H1 (cell line): ENCODE measurements around the gene APBA2. TPM values are rescaled to one million over a fixed set of nuclear protein-coding genes. Genes with fewer than 3 reads are reported as not detected.

Experiments used
- CTCF ChIA-PET: fragments of 300-600 bp; sonication (Branson Sonifier 250); formaldehyde crosslinking; loops from one replicate; lab custom pipeline; 2021; ENCODE audit not compliant: partially characterized antibody; lab: Charles Lee
- POLR2A ChIA-PET: fragments of 300-600 bp; sonication (Branson Sonifier 250); formaldehyde crosslinking; loops from one replicate; lab custom pipeline; 2021; ENCODE audit warnings: inconsistent platforms; ENCODE audit not compliant: partially characterized antibody; lab: Charles Lee
- DNase-seq, 2 experiments: peaks; one replicate each; pipeline versions ENCODE4 v3.0.0 to v3.0.0-alpha.2; 2010 to 2022; ENCODE audit warnings: low spot score in 2 of 2, low read depth in 1 of 2, mixed read lengths in 1 of 2
- FAIRE-seq: peaks from 2 replicates; lab custom pipeline; 2011; peaks lifted over from hg19 to GRCh38; lab: Jason Lieb, UNC
- H2AFZ ChIP-seq: 2 replicates; pipeline ENCODE4 v1.8.1; 2012; ENCODE audit warnings: low read length, inconsistent platforms
- H2AK5ac ChIP-seq: 2 replicates; pipeline ENCODE4 v1.6.1; 2013; ENCODE audit warnings: low read depth, low read length
- H2BK120ac ChIP-seq: replicated peaks from 2 replicates; pipeline ENCODE3; 2013; ENCODE audit warnings: low read depth, low read length, inconsistent platforms
- H2BK12ac ChIP-seq: 2 replicates; pipeline ENCODE4 v1.6.1; 2013; ENCODE audit warnings: low read depth, low read length
- H2BK15ac ChIP-seq: 2 replicates; pipeline ENCODE4 v1.6.1; 2013; ENCODE audit warnings: low read length
- H2BK20ac ChIP-seq: 2 replicates; pipeline ENCODE4 v1.6.1; 2013; ENCODE audit warnings: low read length
- H2BK5ac ChIP-seq: 2 replicates; pipeline ENCODE4 v1.6.1; 2013; ENCODE audit warnings: low read depth, low read length
- H3K14ac ChIP-seq: 2 replicates; pipeline ENCODE4 v1.6.1; 2013; ENCODE audit warnings: inconsistent platforms; ENCODE audit not compliant: insufficient read length
- H3K18ac ChIP-seq: 2 replicates; pipeline ENCODE4 v1.6.1; 2013; ENCODE audit warnings: low read length; ENCODE audit errors: extremely low read depth
- H3K23ac ChIP-seq: 2 replicates; pipeline ENCODE4 v1.6.1; 2013; ENCODE audit warnings: inconsistent platforms; ENCODE audit not compliant: insufficient read length
- H3K23me2 ChIP-seq: 2 replicates; pipeline ENCODE4 v1.6.1; 2013; ENCODE audit warnings: low read depth, low read length
- H3K27ac ChIP-seq: 2 replicates; pipeline ENCODE4 v1.6.1; 2011; ENCODE audit warnings: low read depth, low read length, inconsistent platforms
- H3K27me3 ChIP-seq, 4 experiments: replicated peaks in 1 of 4; 1 replicate in 1 of 4; 2 replicates in 3 of 4; pipeline versions ENCODE4 v1.6.1 to v1.8.1; 2011 to 2013; ENCODE audit warnings: low read length in 3 of 4, mild to moderate bottlenecking in 3 of 4, inconsistent platforms in 2 of 4, mixed read lengths in 2 of 4, moderate library complexity in 1 of 4; ENCODE audit not compliant: control insufficient read depth in 3 of 4, insufficient read depth in 3 of 4; ENCODE audit errors: extremely low read depth in 1 of 4
- H3K36me3 ChIP-seq, 4 experiments: 2 replicates each; pipeline versions ENCODE4 v1.6.1 to v1.8.1; 2011 to 2013; ENCODE audit warnings: mild to moderate bottlenecking in 4 of 4, low read length in 3 of 4, moderate library complexity in 2 of 4, control low read depth in 1 of 4, inconsistent platforms in 1 of 4; ENCODE audit not compliant: insufficient read depth in 4 of 4, control insufficient read depth in 2 of 4
- H3K4ac ChIP-seq: replicated peaks from 2 replicates; pipeline ENCODE3; 2013; ENCODE audit warnings: low read length, low read depth, mixed read lengths, inconsistent platforms; ENCODE audit not compliant: insufficient read length
- H3K4me1 ChIP-seq, 4 experiments: replicated peaks in 1 of 4; 1 replicate in 1 of 4; 2 replicates in 3 of 4; pipeline versions ENCODE4 v1.6.1 to v1.8.1; 2011 to 2013; ENCODE audit warnings: low read length in 3 of 4, inconsistent platforms in 2 of 4, mixed read lengths in 1 of 4; ENCODE audit not compliant: insufficient read depth in 4 of 4, control insufficient read depth in 3 of 4
- H3K4me2 ChIP-seq, 2 experiments: 2 replicates each; pipeline versions ENCODE4 v1.6.1 to v1.8.1; 2011 to 2013; ENCODE audit warnings: low read depth in 2 of 2, low read length in 2 of 2, control low read depth in 1 of 2, inconsistent platforms in 1 of 2, mild to moderate bottlenecking in 1 of 2; ENCODE audit not compliant: insufficient read depth in 1 of 2
- H3K4me3 ChIP-seq, 4 experiments: fragments of 200-600, 300-600 bp in 1 of 4; sonication (generic), shearing (Covaris generic), sonication (Bioruptor Twin) in 1 of 4; 2 replicates each; pipeline versions ENCODE4 v1.5.1 to v1.8.1; 2011 to 2016; ENCODE audit warnings: low read length in 4 of 4, low read depth in 3 of 4, control low read depth in 2 of 4, inconsistent platforms in 2 of 4, mild to moderate bottlenecking in 2 of 4, mixed read lengths in 1 of 4, moderate library complexity in 1 of 4; ENCODE audit not compliant: insufficient read depth in 2 of 4; ENCODE audit errors: extremely low read depth in 1 of 4
- H3K56ac ChIP-seq: replicated peaks from 2 replicates; pipeline ENCODE3; 2013; ENCODE audit warnings: low read depth, mild to moderate bottlenecking, mixed read lengths, low read length, inconsistent platforms; ENCODE audit not compliant: insufficient read length
- H3K79me1 ChIP-seq: 2 replicates; pipeline ENCODE4 v1.6.1; 2013; ENCODE audit warnings: low read depth, low read length, control low read depth
- H3K79me2 ChIP-seq, 2 experiments: 2 replicates each; pipeline versions ENCODE4 v1.6.1 to v1.8.1; 2012 to 2013; ENCODE audit warnings: low read length in 2 of 2, mild to moderate bottlenecking in 2 of 2, inconsistent platforms in 1 of 2; ENCODE audit not compliant: insufficient read depth in 2 of 2, control insufficient read depth in 1 of 2
- H3K9ac ChIP-seq, 4 experiments: replicated peaks in 1 of 4; 1 replicate in 1 of 4; 2 replicates in 3 of 4; pipeline versions ENCODE4 v1.6.1 to v1.8.1; 2011 to 2013; ENCODE audit warnings: low read depth in 3 of 4, low read length in 3 of 4, control low read depth in 2 of 4, mild to moderate bottlenecking in 2 of 4, moderate library complexity in 2 of 4, inconsistent platforms in 1 of 4; ENCODE audit errors: extremely low read depth in 1 of 4
- H3K9me3 ChIP-seq, 2 experiments: 2 replicates each; pipeline versions ENCODE4 v1.6.1 to v1.8.1; 2012 to 2013; ENCODE audit warnings: mild to moderate bottlenecking in 2 of 2, moderate library complexity in 2 of 2, control low read depth in 1 of 2, inconsistent platforms in 1 of 2, low read depth in 1 of 2, low read length in 1 of 2, mixed read lengths in 1 of 2; ENCODE audit not compliant: insufficient read depth in 2 of 2
- H4K20me1 ChIP-seq, 2 experiments: replicated peaks in 1 of 2; 2 replicates each; pipeline versions ENCODE3 to v1.8.1; 2011 to 2013; ENCODE audit warnings: inconsistent platforms in 2 of 2, low read length in 2 of 2, mild to moderate bottlenecking in 1 of 2; ENCODE audit not compliant: insufficient read depth in 2 of 2, control insufficient read depth in 1 of 2
- H4K5ac ChIP-seq: 2 replicates; pipeline ENCODE4 v1.6.1; 2013; ENCODE audit warnings: low read length, low read depth, mixed read lengths, inconsistent platforms; ENCODE audit not compliant: insufficient read length
- H4K8ac ChIP-seq: 2 replicates; pipeline ENCODE4 v1.8.0; 2013; ENCODE audit warnings: mild to moderate bottlenecking, moderate library complexity, low read length, inconsistent platforms; ENCODE audit not compliant: insufficient read depth; ENCODE audit errors: extremely low read depth
- H4K91ac ChIP-seq: replicated peaks from 2 replicates; pipeline ENCODE3; 2013; ENCODE audit warnings: low read length, mixed read lengths, inconsistent platforms; ENCODE audit not compliant: insufficient read length
- CBX5 ChIP-seq: fragments of 300-800, 300-1000 bp; sonication (generic); IDR thresholded peaks from 2 replicates; pipeline ENCODE4 v1.7.1; 2016; ENCODE audit warnings: antibody characterized with exemption, low read length, low read depth
- CEBPB ChIP-seq: IDR thresholded peaks from 2 replicates; pipeline ENCODE4 v1.6.1; 2012; ENCODE audit warnings: low read depth, low read length
- EGR1 ChIP-seq: IDR thresholded peaks from 2 replicates; pipeline ENCODE4 v1.6.1; 2011; ENCODE audit warnings: low read depth, low read length, borderline replicate concordance
- HDAC6 ChIP-seq: IDR thresholded peaks from one replicate; pipeline ENCODE4 v1.7.1; 2012; ENCODE audit warnings: low read depth, mild to moderate bottlenecking, inconsistent platforms, low read length, moderate library complexity
- KDM4A ChIP-seq: IDR thresholded peaks from one replicate; pipeline ENCODE4 v1.7.1; 2012; ENCODE audit warnings: low read depth, mild to moderate bottlenecking, moderate library complexity, low read length, inconsistent platforms; ENCODE audit not compliant: severe bottlenecking
- NANOG ChIP-seq: IDR thresholded peaks from 2 replicates; pipeline ENCODE4 v1.6.1; 2011; ENCODE audit warnings: low read length, low read depth, mild to moderate bottlenecking, inconsistent platforms; ENCODE audit not compliant: insufficient read depth, poor library complexity, severe bottlenecking
- NRF1 ChIP-seq: IDR thresholded peaks from 2 replicates; pipeline ENCODE4 v1.6.1; 2011; ENCODE audit warnings: mild to moderate bottlenecking, low read depth, low read length, improper control_type of control experiment
- RXRA ChIP-seq: IDR thresholded peaks from 2 replicates; pipeline ENCODE4 v1.6.1; 2011; ENCODE audit warnings: low read depth, mild to moderate bottlenecking, low read length, moderate library complexity; ENCODE audit not compliant: insufficient read depth
- SIN3A ChIP-seq, 2 experiments: IDR thresholded peaks in 1 of 2; conservative IDR thresholded peaks in 1 of 2; 2 replicates each; pipeline ENCODE4 v1.6.1; 2011 to 2012; ENCODE audit warnings: low read length in 2 of 2, improper control_type of control experiment in 1 of 2, low read depth in 1 of 2, mild to moderate bottlenecking in 1 of 2
- SP1 ChIP-seq: IDR thresholded peaks from 2 replicates; pipeline ENCODE4 v1.6.1; 2011; ENCODE audit warnings: low read depth, low read length
- TAF1 ChIP-seq: IDR thresholded peaks from 2 replicates; pipeline ENCODE4 v1.6.1; 2011; ENCODE audit warnings: mild to moderate bottlenecking, low read depth, low read length
- YY1 ChIP-seq: IDR thresholded peaks from 2 replicates; pipeline ENCODE4 v1.6.1; 2011; ENCODE audit warnings: low read depth, mild to moderate bottlenecking, low read length
- WGBS, 2 experiments: shearing (Covaris generic) in 1 of 2; methylation state at CpG; one replicate each; pipeline versions ENCODE4 v1.1.6 to v1.1.7; 2013 to 2015; ENCODE audit warnings: low lambda C conversion rate in 2 of 2, mixed read lengths in 2 of 2, inconsistent platforms in 1 of 2, low coverage in 1 of 2, missing lambda C conversion rate in 1 of 2; ENCODE audit not compliant: insufficient replicate concordance in 2 of 2, insufficient coverage in 1 of 2, insufficient read length in 1 of 2; ENCODE audit errors: extremely low coverage in 1 of 2, missing lambda C conversion rate in 1 of 2; 5-methylcytosine and 5-hydroxymethylcytosine counted together
- polyA plus RNA-seq, 7 experiments: library from polyadenylated mRNA; depleted of rRNA in 3 of 7; stranded (reverse) in 5 of 7; unstranded in 2 of 7; fragments of >200 nt in 5 of 7; fragments of 200-250 nt in 2 of 7; gene quantifications; 1 replicate in 5 of 7; 2 replicates in 1 of 7; 4 replicates in 1 of 7; pipeline versions ENCODE4 v1.2.1 to v1.2.3, GENCODE V29; 2011 to 2013; ENCODE audit warnings: missing spikeins in 2 of 7, mixed read lengths in 2 of 7
- total RNA-seq: library from RNA; stranded (reverse); fragmentation: NEBNext Ultra II Directional; extraction: Animal tissue kit (Norgen Biotek cat#: 25700); gene quantifications from 2 replicates; pipeline ENCODE4 v1.2.1, GENCODE V29; 2021

The APBA2 gene
- total and polyA plus RNA-seq, 2 of the 8 experiments (the other 6 are each of a cell fraction or from before 2014, with no cell fraction given), result 15.5 to 19.0 TPM

- 84% methylated on average over 12 of the region's 12 CpGs; no CpG with 5 or more reads in 1 of the 2 experiments for WGBS, 2 experiments
- Histone ChIP-seq H3K79me2 (no peaks in the 10 kb centered on the region), H3K4ac (peak overlapping the region; percentile 44), H2BK120ac (peak overlapping the region; percentile 50), H3K36me3 (no peaks in the 10 kb centered on the region), H3K4me2 (no peak overlapping the region; a peak in 1 of 4 replicates), H3K23me2 (peaks cover 9% of the 10 kb centered on the region), H4K20me1 (peaks cover 0 to 2% of the 10 kb centered on the region in 2 experiments), H3K9ac (no peak overlapping the region), H2BK20ac (peak overlapping the region; percentile 74), H2AFZ (no peak overlapping the region), H4K8ac (no peak overlapping the region), H3K14ac (no peak overlapping the region), H2BK5ac (peak overlapping the region; percentile 88; the same call in 1 of the 2 replicates), H3K27ac (no peak overlapping the region), H3K9me3 (no peaks in the 10 kb centered on the region), H2BK15ac (peak overlapping the region; percentile 98), H3K18ac (peak overlapping the region; percentile 51; the same call in 1 of the 2 replicates), H2AK5ac (peak overlapping the region; percentile 82; the same call in 1 of the 2 replicates), H4K91ac (peak overlapping the region; percentile 19), H2BK12ac (peak overlapping the region; percentile 96; the same call in 1 of the 2 replicates), H3K27me3 (no peaks in the 10 kb centered on the region), H4K5ac (no peak overlapping the region), H3K23ac (no peak overlapping the region), H3K4me1 (peaks cover 0 to 12% (median 8%) of the 10 kb centered on the region in 4 experiments; a peak in 6 of 7 replicates), H3K56ac (no peak overlapping the region), H3K79me1 (no peaks in the 10 kb centered on the region), H3K4me3 (no peak overlapping the region)
- POLR2A ChIA-PET, result interaction anchor here (1.0 to 1.4 kb wide), 2 partner anchors 11 to 39 kb away, joined by 4 read pairs; no protein-coding TSS in a partner anchor
- peak in 1 of 2 experiments; percentile 43 for DNase-seq
- CTCF ChIA-PET, result interaction anchor here (0.6 to 7.5 kb wide), 12 partner anchors 8 to 526 kb away, joined by 3 to 88 read pairs (median 4); no protein-coding TSS in a partner anchor
- no peak for FAIRE-seq
- TF ChIP-seq YY1, result no peak
- TF ChIP-seq NRF1, result no peak
- no peak for TF ChIP-seq SIN3A (conservative IDR thresholded peaks at IDR 0.05 in 1 of 2, IDR thresholded peaks at IDR 0.05 in 1 of 2; ENCODE audit: low read depth in 1 of 2, low read length in 2 of 2)
- TF ChIP-seq TAF1, result no peak
- TF ChIP-seq CBX5, result no peak
- TF ChIP-seq RXRA, result no peak
- TF ChIP-seq KDM4A, result no peak
- TF ChIP-seq HDAC6, result no peak
- no peak for TF ChIP-seq NANOG
- no peak for TF ChIP-seq CEBPB
- no peak for TF ChIP-seq EGR1
- no peak for TF ChIP-seq SP1
Measured at GRCh38 chr15:29141308-29142128, 255.7 kb downstream of the APBA2 start.
